ENCODE measurements around the gene PLEKHA5. TPM values are rescaled to one million over a fixed set of nuclear protein-coding genes. Genes with fewer than 3 reads are reported as not detected.
"Not testable (repeated sequence)": the region's sequence is repeated elsewhere in the genome, so short reads cannot be mapped to it uniquely, and the experiment has no call there.

Gene PLEKHA5
- total RNA-seq, 6 experiments from 2014 or later, result 15.7 to 22.6 (median 18.6) TPM

DNA sequence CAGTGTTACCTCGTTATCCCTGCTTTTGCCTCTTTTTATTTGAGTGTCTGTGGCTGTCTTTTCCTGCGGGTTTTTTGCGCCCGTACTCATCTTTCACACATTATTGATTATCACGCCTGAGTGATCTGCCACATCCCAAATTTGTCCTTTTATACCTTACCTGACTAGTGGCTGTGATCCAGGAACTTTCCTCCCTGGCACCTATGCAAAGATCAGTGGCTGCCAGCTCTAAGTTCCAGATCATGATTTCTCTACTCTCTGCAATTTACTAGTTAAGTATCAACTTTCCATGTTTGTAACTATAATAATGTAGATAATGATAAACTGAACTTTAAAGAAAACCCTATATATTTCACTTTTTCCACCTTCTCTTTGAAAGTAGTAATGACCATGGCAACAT is 36.9 kb downstream of the PLEKHA5 start:
- no peak overlapping the region for H3K4me3 Mint-ChIP-seq
- TF ChIP-seq, protein P1, sequence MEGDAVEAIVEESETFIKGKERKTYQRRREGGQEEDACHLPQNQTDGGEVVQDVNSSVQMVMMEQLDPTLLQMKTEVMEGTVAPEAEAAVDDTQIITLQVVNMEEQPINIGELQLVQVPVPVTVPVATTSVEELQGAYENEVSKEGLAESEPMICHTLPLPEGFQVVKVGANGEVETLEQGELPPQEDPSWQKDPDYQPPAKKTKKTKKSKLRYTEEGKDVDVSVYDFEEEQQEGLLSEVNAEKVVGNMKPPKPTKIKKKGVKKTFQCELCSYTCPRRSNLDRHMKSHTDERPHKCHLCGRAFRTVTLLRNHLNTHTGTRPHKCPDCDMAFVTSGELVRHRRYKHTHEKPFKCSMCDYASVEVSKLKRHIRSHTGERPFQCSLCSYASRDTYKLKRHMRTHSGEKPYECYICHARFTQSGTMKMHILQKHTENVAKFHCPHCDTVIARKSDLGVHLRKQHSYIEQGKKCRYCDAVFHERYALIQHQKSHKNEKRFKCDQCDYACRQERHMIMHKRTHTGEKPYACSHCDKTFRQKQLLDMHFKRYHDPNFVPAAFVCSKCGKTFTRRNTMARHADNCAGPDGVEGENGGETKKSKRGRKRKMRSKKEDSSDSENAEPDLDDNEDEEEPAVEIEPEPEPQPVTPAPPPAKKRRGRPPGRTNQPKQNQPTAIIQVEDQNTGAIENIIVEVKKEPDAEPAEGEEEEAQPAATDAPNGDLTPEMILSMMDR (IDR thresholded peaks at IDR 0.05), result no peak
- H3K9me3 Mint-ChIP-seq, result no peaks in the 10 kb centered on the region
- DNase-seq, result no peak
- H3K27ac Mint-ChIP-seq, result no peak overlapping the region
- H3K36me3 Mint-ChIP-seq (ENCODE audit: low read depth), result peaks cover 8% of the 10 kb centered on the region
- H3K4me1 Mint-ChIP-seq (ENCODE audit: low read depth), result peaks cover 36% of the 10 kb centered on the region
- no peaks in the 10 kb centered on the region for H3K27me3 Mint-ChIP-seq (ENCODE audit: insufficient read depth)

DNA sequence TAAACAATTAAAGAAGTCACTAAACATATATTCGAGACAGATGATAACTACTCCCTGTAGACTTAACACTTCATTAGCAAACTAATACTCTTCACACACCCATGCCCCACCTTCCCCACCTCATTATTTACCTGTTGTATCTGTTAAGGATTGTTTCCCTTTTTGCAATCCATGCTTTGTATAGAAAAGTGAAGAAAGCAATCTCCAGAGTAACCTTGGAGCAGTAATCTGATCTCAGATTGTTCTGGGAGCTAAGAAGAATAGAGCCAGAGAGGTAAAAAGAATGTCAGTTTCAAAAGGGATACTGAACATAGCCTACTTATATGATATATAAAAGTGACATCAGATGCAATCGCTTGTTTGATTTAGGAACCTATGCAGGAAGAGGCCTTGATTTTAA is 37.4 kb downstream of the PLEKHA5 start:
- no peak overlapping the region for H3K4me3 Mint-ChIP-seq
- H3K9me3 Mint-ChIP-seq, result no peaks in the 10 kb centered on the region
- no peak overlapping the region for H3K27ac Mint-ChIP-seq
- H3K27me3 Mint-ChIP-seq (ENCODE audit: insufficient read depth), result no peaks in the 10 kb centered on the region
- DNase-seq, result no peak
- H3K36me3 Mint-ChIP-seq (ENCODE audit: low read depth), result peaks cover 8% of the 10 kb centered on the region
- TF ChIP-seq, protein P1 (IDR thresholded peaks at IDR 0.05), result no peak
- peaks cover 42% of the 10 kb centered on the region for H3K4me1 Mint-ChIP-seq (ENCODE audit: low read depth)

DNA sequence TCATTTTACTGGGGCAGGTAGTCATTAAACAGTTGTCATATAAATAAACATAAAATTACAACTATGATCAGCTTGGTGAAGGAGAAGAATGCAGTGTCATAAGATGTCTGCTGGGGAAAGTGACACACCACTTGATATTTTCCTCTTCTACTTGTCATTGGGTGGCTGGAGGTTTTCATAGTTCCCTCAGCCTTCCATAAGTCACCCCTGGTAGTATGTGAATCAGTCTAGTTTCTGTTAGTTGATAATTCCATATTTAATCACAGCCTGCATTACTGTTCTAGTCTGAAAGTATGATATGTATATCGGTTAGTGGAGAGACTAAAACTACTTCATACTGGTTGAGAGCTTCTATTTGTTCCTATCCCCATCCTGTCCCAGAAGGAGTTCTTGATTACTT is 38.2 kb downstream of the PLEKHA5 start:
- DNase-seq, result no peak
- Mint-ChIP-seq H3K4me3 (no peak overlapping the region), H3K27me3 (ENCODE audit: insufficient read depth) (no peaks in the 10 kb centered on the region), H3K4me1 (ENCODE audit: low read depth) (peaks cover 48% of the 10 kb centered on the region), H3K27ac (no peak overlapping the region), H3K9me3 (no peaks in the 10 kb centered on the region), H3K36me3 (ENCODE audit: low read depth) (peaks cover 8% of the 10 kb centered on the region)
- TF ChIP-seq, protein P1 (IDR thresholded peaks at IDR 0.05), result no peak

DNA sequence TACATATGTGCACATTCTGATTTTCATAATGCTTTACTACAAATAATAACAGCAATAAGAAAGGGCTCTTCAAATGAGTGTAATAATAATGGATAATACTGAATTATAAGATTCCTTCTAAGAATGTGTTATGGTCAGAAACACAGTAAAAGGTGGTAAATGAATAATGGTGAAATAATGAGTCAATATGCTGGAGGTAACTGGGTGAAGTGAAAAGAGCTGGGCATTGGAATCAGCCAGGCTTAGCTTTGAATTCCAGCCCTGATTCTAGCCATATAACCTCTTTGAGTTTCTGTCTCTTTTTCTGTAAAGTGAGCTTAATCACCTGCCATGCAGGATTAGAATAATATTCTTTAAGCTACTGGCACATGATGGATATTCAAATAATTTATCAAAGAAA is 39.1 kb downstream of the PLEKHA5 start:
- Mint-ChIP-seq H3K27ac (no peak overlapping the region), H3K36me3 (ENCODE audit: low read depth) (peaks cover 4% of the 10 kb centered on the region), H3K9me3 (no peaks in the 10 kb centered on the region), H3K27me3 (ENCODE audit: insufficient read depth) (no peaks in the 10 kb centered on the region), H3K4me3 (no peak overlapping the region), H3K4me1 (ENCODE audit: low read depth) (peaks cover 48% of the 10 kb centered on the region)
- no peak for DNase-seq
- TF ChIP-seq, protein P1 (IDR thresholded peaks at IDR 0.05), result no peak

DNA sequence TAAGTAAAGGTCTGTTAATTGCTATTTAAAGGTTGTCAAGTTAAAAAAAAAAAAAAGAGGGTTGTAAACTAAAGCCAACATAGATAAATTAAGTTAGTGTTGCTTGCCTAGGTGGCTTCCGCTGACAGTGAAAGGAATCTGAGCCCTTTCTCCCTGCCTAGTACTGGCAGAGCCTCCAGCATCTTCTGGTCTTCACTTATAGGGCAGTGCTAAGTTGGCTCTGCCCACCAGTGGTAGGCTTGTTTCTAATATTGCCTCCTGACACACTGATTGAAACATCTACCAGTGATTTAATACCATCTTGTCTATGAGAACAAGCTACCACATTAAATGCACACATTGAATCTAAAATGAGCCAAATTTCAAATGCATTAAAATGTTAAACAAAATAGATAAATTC is 39.7 kb downstream of the PLEKHA5 start:
- no peak overlapping the region for H3K4me3 Mint-ChIP-seq
- H3K27ac Mint-ChIP-seq, result no peak overlapping the region
- no peak for DNase-seq
- no peaks in the 10 kb centered on the region for H3K9me3 Mint-ChIP-seq
- TF ChIP-seq, protein P1 (IDR thresholded peaks at IDR 0.05), result no peak
- H3K36me3 Mint-ChIP-seq (ENCODE audit: low read depth), result no peaks in the 10 kb centered on the region; the same call in 1 of the 2 replicates
- H3K4me1 Mint-ChIP-seq (ENCODE audit: low read depth), result peaks cover 48% of the 10 kb centered on the region
- no peaks in the 10 kb centered on the region for H3K27me3 Mint-ChIP-seq (ENCODE audit: insufficient read depth)

DNA sequence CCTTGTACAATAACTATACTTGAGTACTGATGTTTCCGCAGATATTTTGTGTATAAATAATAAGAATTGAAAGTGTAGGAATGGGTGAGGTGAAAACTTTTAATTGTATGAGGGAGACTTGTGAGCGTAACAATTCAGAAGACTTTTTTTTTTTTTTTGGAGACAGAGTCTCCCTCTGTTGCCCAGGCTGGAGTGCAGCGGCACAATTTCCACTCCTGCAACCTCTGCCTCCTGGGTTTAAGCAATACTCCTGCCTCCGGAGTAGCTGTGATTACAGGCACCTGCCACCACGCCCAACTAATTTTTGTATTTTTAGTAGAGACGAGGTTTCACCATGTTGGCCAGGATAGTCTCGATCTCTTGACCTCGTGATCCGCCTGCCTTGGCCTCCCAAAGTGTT is 40.8 kb downstream of the PLEKHA5 start:
- not testable (repeated sequence) for H3K9me3 Mint-ChIP-seq; H3K27me3 Mint-ChIP-seq (ENCODE audit: insufficient read depth); DNase-seq; H3K27ac Mint-ChIP-seq; H3K4me3 Mint-ChIP-seq; H3K36me3 Mint-ChIP-seq (ENCODE audit: low read depth)
- peaks cover 41% of the 10 kb centered on the region for H3K4me1 Mint-ChIP-seq (ENCODE audit: low read depth)

Data from HFFc6 (cell line).